HG03354 (cell line): Measurements from ENCODE around the gene CYP2D6.
"Not testable (repeated sequence)": the region's sequence is repeated elsewhere in the genome, so short reads cannot be mapped to it uniquely, and the experiment has no call there.

ENCODE experiments used
- ATAC-seq: cut with Tn5 transposase; IDR thresholded peaks from one replicate; pipeline ENCODE4 v1.9.1; 2021; ENCODE audit warnings: mild to moderate bottlenecking; ENCODE audit not compliant: unreplicated experiment, poor library complexity, severe bottlenecking

Gene CYP2D6

GRCh38 chr22:42130639-42131431 lies at the start of gene CYP2D6:
Gene CYP2D6 (minus strand): TSS chr22:42130810. CDS start chr22:42130791, 19 bp downstream.
- ATAC-seq: not testable (repeated sequence)

GRCh38 chr22:42179616-42180015 lies 49.0 kb upstream of the CYP2D6 start:
- no peak for ATAC-seq

- ATAC-seq: no peak
Measured at GRCh38 chr22:42178910-42179519, 48.4 kb upstream of the CYP2D6 start.

GRCh38 chr22:42177891-42178336 lies 47.3 kb upstream of the CYP2D6 start:
- no peak for ATAC-seq

GRCh38 chr22:42176255-42176915 lies 45.8 kb upstream of the CYP2D6 start:
- no peak for ATAC-seq

GRCh38 chr22:42174062-42174461 lies 43.5 kb upstream of the CYP2D6 start:
- ATAC-seq: no peak

- ATAC-seq: no peak
Measured at GRCh38 chr22:42173183-42173926, 42.7 kb upstream of the CYP2D6 start.

GRCh38 chr22:42172773-42173172 lies 42.2 kb upstream of the CYP2D6 start:
- ATAC-seq: no peak

- no peak for ATAC-seq
Measured at GRCh38 chr22:42171946-42172719, 41.5 kb upstream of the CYP2D6 start.

GRCh38 chr22:42171417-42171816 lies 40.8 kb upstream of the CYP2D6 start:
- ATAC-seq: no peak

- no peak for ATAC-seq
Measured at GRCh38 chr22:42170946-42171345, 40.3 kb upstream of the CYP2D6 start.

- no peak for ATAC-seq
Measured at GRCh38 chr22:42169055-42169469, 38.5 kb upstream of the CYP2D6 start.

- no peak for ATAC-seq
Measured at GRCh38 chr22:42168476-42168875, 37.9 kb upstream of the CYP2D6 start.

GRCh38 chr22:42167066-42167465 lies 36.5 kb upstream of the CYP2D6 start:
- ATAC-seq: no peak

GRCh38 chr22:42164901-42165300 lies 34.3 kb upstream of the CYP2D6 start:
- no peak for ATAC-seq

GRCh38 chr22:42163515-42163914 lies 32.9 kb upstream of the CYP2D6 start:
- ATAC-seq: no peak

GRCh38 chr22:42162728-42163489 lies 32.3 kb upstream of the CYP2D6 start:
- no peak for ATAC-seq

GRCh38 chr22:42160830-42161696 lies 30.5 kb upstream of the CYP2D6 start:
- no peak for ATAC-seq
